Measurements from ENCODE around the gene KRT37.
"Not testable (repeated sequence)": the region's sequence is repeated elsewhere in the genome, so short reads cannot be mapped to it uniquely, and the experiment has no call there.

The KRT37 gene

DNA sequence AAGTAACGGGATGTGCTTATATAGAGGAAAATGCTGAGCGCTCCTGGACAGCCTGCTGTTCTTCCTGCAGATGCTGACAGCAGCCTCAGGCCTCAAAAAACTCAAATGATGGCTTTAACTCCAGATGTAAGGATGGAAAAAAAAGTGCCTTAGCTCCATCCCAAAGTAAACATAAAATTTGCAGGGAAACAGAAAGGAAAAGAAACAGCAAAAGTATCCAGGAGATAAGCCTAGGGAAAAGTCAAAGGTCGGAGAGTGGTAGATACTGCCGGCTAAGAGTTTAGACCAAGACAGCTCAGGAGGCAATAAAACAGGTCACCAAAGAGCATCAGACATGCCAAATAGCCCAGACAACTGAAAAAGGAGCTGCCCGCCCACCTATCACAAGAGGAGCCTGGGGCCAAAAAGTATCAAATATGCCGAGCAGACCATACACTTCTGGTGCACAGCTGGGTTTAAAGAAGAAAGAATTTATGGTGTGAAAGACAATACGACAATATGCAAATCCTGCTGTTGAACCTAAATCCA is 33.9 kb downstream of the KRT37 start:
- Mint-ChIP-seq H3K36me3 (peaks cover 3 to 5% of the 10 kb centered on the region in 2 donors), H3K9me3 (peaks cover 12 to 13% of the 10 kb centered on the region in 2 donors), H3K4me1 (no peaks in the 10 kb centered on the region), H3K27ac (no peak overlapping the region), H3K4me3 (no peak overlapping the region), H3K27me3 (peaks cover 38 to 49% of the 10 kb centered on the region in 2 donors)
- no peak for DNase-seq
- no peak for ATAC-seq (replicated peaks)

DNA sequence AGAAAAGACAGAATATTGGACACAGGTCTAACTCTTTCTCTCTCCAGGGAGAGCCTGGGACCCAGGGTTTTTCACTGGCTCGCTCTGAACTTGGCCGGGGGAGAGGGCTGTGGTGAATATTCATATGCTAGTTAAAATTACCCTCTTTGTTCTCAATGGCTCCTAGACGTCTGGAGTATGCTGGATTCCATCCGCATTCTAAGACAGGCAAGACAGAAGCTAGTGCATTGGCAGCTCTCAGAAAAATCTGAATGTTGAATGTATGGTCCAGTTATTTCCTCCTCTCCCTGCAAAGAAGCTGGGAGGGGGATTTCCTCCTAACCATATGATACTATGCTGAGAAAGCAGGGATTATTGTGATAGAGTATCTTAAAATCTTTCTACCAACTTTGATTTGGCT is 36.7 kb downstream of the KRT37 start:
- H3K27ac Mint-ChIP-seq: no peak overlapping the region
- peaks cover 12 to 13% of the 10 kb centered on the region in 2 donors for H3K9me3 Mint-ChIP-seq
- H3K4me1 Mint-ChIP-seq: no peaks in the 10 kb centered on the region
- peaks cover 26 to 39% of the 10 kb centered on the region in 2 donors for H3K27me3 Mint-ChIP-seq
- DNase-seq (no peak), ATAC-seq (replicated peaks) (no peak)
- no peak overlapping the region for H3K4me3 Mint-ChIP-seq
- peaks cover 3 to 5% of the 10 kb centered on the region in 2 donors for H3K36me3 Mint-ChIP-seq

DNA sequence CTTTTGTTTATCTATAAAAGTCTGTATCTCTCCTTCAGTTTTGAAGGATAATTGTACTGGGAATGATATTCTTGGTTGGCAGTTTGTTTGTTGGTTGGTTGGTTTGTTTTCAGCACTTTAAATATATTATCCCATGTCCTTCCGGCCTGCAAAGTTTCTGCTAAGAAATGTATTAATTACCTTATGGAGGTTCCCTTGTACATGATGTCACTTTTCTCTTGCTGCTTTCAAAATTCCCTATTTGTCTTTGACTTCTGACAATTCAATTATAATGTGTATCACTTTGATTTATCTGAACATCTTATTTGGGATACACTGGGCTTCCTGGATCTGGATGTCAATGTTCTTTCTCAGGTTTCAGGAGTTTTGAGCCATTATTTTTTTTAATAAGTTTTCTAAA is 38.2 kb downstream of the KRT37 start:
- Mint-ChIP-seq H3K4me3 (no peak overlapping the region), H3K27me3 (peaks cover 27 to 42% of the 10 kb centered on the region in 2 donors), H3K9me3 (peaks cover 12 to 13% of the 10 kb centered on the region in 2 donors), H3K4me1 (no peaks in the 10 kb centered on the region), H3K27ac (no peak overlapping the region), H3K36me3 (peaks cover 3 to 5% of the 10 kb centered on the region in 2 donors)
- ATAC-seq (replicated peaks) (no peak), DNase-seq (no peak)

DNA sequence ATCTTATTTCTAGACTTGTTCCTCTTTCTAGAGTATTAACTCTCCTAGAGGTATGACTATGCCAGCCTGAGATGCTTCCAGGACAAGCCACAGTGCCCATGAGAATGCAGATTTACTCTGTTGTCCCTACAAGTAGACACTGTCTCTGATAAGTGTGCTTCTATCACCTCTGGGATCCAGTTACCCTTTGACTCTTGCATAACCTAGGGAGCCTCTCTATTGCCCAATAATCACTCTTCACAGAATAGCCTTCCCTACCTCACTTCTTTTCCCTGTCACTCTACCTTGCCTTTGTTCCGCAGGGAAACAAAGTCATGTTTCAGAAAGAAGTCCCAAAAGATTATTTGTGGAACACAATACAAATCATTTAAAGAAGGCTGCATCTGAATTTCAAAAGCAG is 40.7 kb downstream of the KRT37 start:
- H3K9me3 Mint-ChIP-seq: peaks cover 11 to 13% of the 10 kb centered on the region in 2 donors
- H3K4me1 Mint-ChIP-seq: no peaks in the 10 kb centered on the region
- H3K36me3 Mint-ChIP-seq: peaks cover 3 to 5% of the 10 kb centered on the region in 2 donors
- H3K27me3 Mint-ChIP-seq: peaks cover 31 to 38% of the 10 kb centered on the region in 2 donors
- no peak for DNase-seq
- no peak overlapping the region for H3K4me3 Mint-ChIP-seq
- H3K27ac Mint-ChIP-seq: no peak overlapping the region
- no peak for ATAC-seq (replicated peaks)

DNA sequence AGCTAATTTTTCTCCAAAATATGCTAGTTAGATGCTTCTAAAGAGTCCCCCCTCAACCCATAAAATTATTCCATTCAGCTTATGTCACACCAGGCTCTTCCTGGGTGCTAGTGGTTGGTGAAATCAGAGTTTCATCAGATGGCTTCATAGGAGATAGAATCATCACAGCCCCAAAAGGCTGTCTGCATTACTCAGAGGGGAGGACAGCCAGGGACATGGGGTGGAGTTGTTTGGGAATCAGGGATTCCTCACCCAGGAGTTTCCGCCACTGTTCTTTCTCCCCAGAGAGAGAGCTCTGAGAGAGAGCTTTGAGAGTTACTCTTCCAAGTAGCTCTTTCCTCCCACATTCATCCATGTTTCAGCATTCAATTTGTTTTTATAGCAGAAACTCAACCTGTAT is 42.0 kb downstream of the KRT37 start:
- H3K4me3 Mint-ChIP-seq: no peak overlapping the region
- ATAC-seq (replicated peaks): no peak

DNA sequence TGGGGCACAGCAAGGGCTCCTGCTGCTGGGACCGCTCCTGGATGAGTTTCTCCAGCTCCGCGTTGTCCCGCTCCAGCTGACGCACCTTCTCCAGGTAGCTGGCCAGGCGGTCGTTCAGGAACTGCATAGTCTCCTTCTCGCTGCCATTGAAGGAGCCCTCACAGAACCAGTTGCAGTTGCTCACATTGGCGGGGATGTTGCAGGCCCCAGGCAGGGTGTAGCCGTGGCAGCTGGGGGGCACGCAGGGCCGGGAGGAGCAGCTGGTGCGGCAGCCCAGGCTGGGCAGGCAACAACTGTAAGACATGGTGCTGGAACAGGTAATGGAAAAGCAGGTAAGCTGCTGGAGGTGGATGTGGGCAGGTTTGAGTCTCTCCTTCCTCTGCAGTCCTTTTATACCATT is 42.4 kb downstream of the KRT37 start, which contains the start of gene KRT34:
Gene KRT34, minus strand, starts transcription at position 364 of the 400 bp plus-strand sequence. Its CDS starts 60 bp downstream, at position 304.
- H3K4me3 Mint-ChIP-seq; ATAC-seq (replicated peaks); H3K4me1 Mint-ChIP-seq; H3K9me3 Mint-ChIP-seq; H3K27ac Mint-ChIP-seq; H3K36me3 Mint-ChIP-seq; DNase-seq: not testable (repeated sequence)
- peaks cover 33 to 36% of the 10 kb centered on the region in 2 donors for H3K27me3 Mint-ChIP-seq

More for the DNA sequence above, 42.0 kb downstream of the KRT37 start:
- Mint-ChIP-seq H3K27me3 (peaks cover 31 to 34% of the 10 kb centered on the region in 2 donors), H3K9me3 (peaks cover 8 to 10% of the 10 kb centered on the region in 2 donors), H3K36me3 (peaks cover 3 to 5% of the 10 kb centered on the region in 2 donors), H3K4me1 (no peaks in the 10 kb centered on the region), H3K27ac (no peak overlapping the region)
- DNase-seq: no peak

DNA sequence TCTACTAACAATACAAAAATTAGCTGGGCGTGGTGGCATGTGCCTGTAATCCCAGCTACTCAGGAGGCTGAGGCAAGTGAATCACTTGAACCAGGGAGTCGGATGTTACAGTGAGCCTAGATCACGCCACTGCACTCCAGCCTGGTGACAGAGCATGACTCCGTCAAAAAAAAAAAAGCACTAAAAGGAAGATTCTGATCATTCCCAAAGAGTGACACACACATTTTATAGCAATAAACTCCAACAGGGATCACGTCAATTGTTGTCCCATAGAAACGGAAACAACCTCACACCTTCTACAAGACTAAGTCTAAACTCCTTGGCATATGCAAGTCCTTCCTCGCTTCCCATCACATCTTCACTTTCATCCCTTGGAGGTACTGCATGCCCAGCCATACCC is 44.3 kb downstream of the KRT37 start:
- H3K36me3 Mint-ChIP-seq; H3K4me1 Mint-ChIP-seq; H3K9me3 Mint-ChIP-seq; ATAC-seq (replicated peaks); H3K4me3 Mint-ChIP-seq; DNase-seq; H3K27ac Mint-ChIP-seq: not testable (repeated sequence)
- H3K27me3 Mint-ChIP-seq: peaks cover 39 to 41% of the 10 kb centered on the region in 2 donors

DNA sequence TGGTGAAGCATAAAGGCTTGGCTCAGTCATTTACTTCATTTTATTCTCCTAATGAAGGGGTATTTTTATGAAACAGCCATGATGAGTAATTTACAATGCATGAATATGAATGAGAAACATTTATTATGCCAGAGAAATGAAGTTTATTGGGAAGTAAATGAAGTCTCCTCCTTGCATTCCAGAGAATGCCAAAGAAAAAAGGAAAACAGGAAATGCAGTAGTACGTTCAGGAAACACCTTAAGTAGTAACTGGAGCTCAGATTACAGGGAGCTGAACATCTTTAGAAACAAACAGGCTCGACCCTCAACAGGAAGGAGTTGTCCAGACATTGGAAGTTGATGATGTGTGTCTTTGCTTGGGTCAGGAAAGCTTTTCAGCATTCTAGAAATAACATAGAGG is 46.8 kb downstream of the KRT37 start:
- no peaks in the 10 kb centered on the region for H3K4me1 Mint-ChIP-seq
- H3K36me3 Mint-ChIP-seq: no peaks in the 10 kb centered on the region
- DNase-seq (no peak), ATAC-seq (replicated peaks) (no peak)
- H3K9me3 Mint-ChIP-seq: peaks cover 5 to 9% of the 10 kb centered on the region in 2 donors
- no peak overlapping the region for H3K27ac Mint-ChIP-seq
- no peak overlapping the region for H3K4me3 Mint-ChIP-seq
- peaks cover 44 to 47% of the 10 kb centered on the region in 2 donors for H3K27me3 Mint-ChIP-seq
